H4 (cell line): ENCODE results near the gene CASP8. TPM values are rescaled to one million over a fixed set of nuclear protein-coding genes. Genes with fewer than 3 reads are reported as not detected.

ENCODE experiments used
- DNase-seq: peaks from one replicate; pipeline ENCODE4 v3.0.0-alpha.2; 2015; ENCODE audit warnings: low spot score
- total RNA-seq: library from RNA; depleted of rRNA; stranded (reverse); fragments of >200 nt; shearing (Covaris generic); gene quantifications from 2 replicates; pipeline ENCODE4 v1.2.3, GENCODE V29; 2014

Gene CASP8
- total RNA-seq, 1 experiment from 2014 or later: 27.2 TPM

DNA sequence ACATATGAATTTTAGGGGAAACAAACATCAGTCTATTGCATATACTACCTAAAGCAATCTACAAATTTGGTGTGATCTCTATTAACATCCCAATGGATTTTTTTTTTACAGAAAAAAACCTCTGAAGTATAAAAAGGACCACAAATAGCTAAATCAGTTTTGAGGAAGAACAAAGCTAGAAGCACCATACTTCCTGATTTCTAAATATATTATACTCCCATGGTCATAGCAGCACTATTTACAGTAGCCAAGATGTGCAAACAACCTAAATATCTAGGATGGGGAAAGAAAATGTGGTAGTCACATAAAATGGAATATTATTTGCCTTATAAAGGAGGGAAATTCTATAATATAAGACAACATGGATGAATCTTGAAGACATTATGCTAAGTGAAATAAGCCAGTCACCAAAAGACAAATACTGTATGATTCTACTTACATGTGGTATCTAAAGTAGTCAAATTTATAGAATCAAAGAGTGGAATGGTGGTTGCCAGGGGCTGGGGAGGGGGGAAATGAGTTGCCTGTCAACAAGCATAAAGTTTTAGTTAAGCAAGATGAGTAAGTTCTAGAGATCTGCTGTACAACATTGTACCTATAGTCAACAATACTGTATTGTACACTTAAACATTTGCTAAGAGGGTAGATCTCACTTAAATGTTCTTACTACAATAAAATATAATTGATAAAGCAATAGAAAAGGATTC, 17.6 kb upstream of the CASP8 start:
- no peak for DNase-seq

DNA sequence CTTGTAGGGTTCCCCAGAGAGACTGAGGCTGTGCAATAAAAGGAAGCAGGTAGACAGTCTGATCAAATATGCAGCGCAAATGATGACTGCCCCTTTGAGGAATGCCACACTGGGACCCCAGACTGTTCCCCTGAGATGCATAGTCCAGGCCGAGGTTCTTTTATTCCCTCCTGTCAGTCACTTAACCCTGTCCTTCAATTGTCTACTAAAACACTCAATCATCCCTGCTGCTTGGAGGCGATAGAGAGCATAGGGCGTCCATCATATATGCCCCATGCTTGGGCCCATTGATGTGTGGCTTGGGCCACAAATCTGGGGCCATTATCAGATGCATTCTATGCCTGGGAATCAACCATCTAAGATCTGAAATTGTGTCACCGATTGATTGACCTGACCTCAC, 15.5 kb upstream of the CASP8 start:
- DNase-seq: no peak

DNA sequence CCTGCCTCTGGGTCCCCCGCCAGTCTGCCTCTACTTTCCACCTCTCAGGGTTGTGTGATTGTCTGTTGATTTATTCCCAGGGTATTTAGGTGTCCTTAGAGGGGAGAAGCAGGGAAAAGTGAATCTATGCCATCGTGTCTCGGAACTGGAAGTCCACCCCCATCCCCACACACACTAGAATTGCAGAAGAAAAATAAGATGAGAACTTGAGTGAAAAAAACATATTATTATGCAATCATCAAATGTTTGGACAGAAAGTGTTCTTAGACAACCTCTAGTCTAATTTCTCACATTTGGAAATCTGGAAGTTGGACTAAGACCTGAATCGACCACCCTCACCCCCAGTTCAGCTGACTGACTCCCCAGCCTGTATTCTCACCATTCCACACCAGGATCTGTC, 14.1 kb upstream of the CASP8 start:
- no peak for DNase-seq

DNA sequence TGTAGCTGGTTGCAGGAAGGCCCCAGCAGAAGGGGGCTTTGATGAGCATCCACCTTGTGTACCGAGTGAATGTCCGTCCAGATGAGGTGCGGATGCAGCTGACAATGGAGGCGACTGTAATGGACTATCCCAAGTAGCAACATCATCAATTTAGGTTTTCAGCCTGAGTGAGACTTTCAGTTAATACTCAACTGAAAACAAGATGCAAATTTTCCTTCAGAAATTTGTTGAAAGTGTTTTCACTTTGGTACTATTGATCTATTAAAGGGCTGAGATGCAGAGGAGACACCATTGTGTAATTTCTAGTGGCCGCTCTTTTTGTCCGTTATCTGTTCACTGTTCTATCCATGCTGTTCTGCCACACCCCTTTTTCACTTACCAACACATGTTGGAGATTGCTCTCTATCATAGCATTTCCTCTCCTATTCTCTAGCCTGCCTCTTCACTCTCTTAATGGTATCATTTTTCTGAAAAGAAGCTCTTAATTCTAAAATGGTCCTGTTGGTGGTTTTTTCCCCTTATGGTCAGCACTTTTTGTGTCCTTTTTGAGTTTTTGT, 12.0 kb upstream of the CASP8 start:
- no peak for DNase-seq

DNA sequence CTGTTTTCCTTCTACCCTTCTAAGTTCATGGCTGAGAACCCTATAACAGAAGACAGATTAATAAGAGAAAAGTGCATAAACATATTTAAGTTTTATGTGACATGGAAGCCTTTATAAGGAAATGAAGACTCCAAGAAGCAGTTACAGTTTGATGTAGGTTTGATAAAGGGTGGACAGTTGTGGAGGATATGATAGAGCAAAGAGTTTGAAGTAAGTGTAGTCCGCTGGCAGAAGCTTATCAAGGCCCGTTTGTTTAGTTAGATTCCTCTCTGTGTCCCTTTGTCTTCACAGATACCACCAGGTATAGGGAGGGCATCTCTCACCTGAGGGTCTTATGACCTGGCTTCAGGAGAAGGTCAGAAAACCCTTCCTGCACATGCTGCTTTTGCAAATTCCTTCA, 10.4 kb upstream of the CASP8 start:
- no peak for DNase-seq

DNA sequence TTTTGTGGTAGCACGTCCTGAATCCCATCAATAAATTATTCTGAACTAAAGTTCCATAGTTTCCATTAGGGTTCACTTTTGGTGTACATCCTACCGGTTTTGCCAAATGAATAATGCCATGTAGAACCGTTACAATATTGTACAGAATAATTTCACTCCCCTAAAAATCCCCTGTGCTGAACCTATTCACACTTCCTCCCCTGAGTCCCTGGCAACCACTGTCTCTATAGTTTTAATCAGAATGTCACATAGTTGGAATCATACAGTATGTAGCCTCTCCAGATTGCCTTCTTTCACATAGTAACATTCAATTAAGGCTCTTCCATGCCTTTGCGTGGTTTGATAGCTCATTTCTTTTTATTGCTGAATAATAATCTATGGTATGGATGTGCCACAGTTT, 9.6 kb upstream of the CASP8 start:
- no peak for DNase-seq

DNA sequence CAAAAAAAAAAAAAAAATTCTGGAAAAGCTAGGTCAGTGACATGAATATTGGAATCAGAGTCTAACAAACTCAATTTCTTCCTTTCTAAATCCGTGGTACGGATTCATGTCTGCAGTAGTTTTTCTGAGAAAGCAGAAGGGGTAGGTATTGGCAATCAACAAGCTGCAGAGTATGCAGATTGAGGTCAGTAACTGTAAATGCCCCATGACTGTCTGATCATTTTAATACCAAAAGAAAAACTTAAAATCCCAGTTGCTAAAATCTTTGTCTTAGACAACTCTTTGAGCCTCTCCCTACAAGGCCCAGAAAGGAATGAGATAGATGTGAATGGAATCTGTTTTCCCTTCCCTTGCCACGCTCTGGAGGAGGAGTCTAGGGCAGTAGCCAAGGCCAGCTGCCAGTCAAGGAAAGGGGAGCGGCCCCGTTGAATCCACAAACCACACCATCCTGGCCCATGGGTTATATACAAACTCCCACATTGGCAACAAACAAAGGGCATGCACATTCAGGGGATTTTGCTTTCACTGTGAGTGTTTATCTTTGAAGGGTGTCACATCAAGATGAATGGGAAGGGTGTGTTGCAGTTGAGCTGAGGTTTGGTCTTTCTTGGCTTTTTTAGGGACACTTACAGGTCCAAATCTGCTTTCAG, 6.1 kb upstream of the CASP8 start:
- DNase-seq: peak; percentile 88

DNA sequence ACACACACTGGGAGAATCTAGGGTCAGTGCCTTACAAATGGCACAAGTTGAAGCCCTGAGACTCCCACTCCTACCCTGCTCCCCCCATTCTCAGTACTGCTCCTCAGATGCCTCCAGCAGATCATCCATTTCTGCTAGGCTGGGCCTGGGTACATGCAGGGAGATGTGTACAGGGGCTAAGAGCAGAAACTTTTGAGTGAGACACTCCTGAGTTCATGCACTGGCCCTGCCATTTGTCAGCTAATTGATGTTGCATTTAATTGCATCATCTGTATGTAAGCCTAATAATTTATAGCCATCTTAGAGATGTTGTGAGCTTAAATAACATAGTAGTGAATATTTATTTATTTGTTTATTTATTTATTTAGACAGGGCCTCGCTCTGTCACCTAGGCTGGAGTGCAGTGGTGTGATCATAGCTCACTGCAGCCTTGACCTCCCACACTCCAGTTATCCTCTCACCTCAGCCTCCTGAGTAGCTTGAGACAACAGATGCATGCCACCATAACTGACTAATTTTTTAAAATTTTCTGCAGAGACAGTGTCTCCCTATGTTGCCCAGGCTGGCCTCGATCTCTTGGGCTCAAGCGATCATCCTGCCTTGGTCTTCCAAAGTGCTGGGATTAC, 4.8 kb upstream of the CASP8 start:
- no peak for DNase-seq

DNA sequence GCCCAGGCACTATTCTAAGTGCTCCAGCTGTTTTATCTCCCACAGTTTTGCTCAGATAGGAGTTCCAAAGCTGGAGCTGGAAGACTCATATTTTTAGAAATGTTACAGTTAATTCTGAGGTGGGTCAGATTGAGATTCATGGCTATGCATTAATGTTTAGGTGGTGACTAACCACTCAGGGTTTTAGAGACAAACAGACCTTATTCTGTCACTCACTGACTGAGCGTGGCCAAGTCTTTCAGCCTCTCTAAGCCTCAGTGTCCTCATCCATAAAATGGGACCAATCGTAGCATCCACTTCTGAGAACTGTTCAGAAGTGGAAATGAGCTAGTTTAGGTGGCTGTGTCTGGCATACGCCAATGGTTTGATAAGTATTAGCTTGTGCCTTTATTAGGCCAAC, 4.3 kb upstream of the CASP8 start:
- no peak for DNase-seq

DNA sequence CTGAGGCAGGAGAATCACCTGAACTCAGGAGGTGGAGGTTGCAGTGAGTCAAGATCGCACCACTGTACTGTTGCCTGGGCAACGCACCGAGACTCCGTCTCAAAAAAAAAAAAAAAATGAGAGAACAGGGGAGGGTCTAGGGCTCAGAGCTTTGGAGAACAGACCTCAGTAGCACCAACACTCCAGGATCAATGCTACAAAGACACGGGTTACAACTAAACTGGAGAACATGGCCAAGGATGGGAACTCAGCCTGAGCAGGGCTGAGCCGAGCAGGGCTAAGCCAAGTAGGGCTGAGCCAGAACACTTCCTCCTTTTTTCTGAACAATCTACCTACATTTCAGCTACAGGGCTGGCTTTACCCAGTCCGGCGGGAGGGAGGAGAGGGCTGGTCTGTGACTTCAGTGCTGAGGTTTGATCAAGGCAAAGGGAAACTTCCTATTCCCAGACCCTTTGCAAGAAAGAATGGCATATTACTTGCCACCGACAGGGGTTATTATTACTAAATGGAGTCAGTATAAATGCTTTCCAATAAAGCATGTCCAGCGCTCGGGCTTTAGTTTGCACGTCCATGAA, 2.9 kb upstream of the CASP8 start:
- no peak for DNase-seq

DNA sequence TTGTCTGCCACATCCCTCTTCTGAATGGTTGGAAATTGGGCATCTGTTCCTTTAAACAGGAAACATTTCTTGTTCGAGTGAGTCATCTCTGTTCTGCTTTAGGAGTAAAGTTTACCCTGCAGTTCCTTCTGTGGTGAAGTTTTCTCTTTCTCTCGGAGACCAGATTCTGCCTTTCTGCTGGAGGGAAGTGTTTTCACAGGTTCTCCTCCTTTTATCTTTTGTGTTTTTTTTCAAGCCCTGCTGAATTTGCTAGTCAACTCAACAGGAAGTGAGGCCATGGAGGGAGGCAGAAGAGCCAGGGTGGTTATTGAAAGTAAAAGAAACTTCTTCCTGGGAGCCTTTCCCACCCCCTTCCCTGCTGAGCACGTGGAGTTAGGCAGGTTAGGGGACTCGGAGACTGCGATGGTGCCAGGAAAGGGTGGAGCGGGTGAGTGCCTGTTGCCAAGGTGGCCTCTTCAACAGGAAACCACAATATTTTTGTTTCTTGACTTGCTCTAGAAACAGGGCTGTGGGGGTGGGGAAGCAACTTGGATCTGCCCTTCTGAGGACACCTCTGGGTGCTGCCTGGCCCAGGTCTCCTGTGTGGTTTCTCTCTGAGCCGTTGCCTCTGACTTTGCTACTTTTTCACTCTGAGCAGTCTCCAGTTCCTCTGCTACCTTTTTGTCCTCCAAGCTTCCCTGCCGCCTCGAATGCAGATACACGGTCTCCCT, 2.2 kb upstream of the CASP8 start:
- peak; percentile 95 for DNase-seq

DNA sequence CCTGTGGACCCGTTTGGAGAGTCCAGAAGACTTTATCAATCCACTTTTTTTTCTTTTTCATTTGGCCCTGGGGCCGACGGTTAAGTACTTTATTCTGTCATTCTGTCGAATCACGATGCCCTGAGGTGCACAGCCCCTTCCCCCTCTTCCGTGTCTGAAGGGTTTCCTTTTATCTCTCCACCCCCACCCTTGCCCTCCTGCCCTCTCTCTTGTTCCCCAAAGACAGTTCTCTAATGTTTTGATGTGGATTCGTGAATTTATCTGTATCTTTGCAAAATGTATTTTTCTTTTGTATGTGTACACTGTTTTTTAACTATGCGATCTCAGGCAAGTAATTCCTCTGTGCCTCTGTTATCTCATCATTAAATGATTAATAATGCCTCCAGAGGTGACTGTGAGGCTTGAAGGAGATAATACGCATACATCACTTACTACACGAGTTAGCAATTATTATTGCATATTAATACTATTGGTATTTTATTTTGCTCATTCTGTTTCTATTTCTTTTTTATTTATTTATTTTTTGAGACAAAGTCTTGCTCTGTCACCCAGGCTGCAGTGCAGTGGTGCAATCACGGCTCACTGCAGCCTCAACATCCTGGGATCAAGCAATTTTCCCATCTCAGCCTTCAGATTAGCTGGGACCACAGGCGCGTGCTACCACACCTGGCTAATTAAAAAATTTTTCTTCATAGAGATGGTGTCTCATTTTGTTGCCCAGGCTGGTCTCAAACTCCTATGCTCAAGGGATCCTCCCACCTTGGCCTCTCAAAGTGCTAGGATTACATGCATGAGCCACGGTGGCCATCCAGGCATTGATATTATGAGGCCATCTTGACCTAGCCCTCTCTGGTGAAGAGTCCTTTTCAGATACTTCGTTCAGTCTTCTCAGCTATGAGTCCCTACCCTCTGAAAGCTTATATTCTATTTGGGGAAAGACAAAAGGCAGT, 1.4 kb upstream of the CASP8 start:
- no peak for DNase-seq

DNA sequence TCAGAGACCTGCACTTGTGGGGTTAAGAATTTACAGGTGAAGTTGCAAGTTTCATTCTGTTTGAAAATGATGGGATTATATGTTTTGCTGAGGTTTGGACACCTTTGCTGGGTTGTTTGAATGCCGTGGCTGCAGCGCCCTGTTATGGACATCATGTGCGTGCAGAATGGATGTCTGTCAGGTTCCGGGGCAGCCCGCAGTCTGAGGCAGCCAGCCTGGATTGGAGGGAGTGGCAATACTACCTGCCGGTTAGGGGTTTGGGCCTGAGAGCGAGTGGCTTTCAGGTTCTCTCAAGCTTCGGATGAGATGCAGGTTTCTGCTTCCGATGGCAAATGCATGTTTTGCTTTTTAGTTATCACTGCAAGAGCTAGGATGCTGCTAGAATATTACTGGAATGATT, 1.1 kb downstream of the CASP8 start:
- DNase-seq: no peak

DNA sequence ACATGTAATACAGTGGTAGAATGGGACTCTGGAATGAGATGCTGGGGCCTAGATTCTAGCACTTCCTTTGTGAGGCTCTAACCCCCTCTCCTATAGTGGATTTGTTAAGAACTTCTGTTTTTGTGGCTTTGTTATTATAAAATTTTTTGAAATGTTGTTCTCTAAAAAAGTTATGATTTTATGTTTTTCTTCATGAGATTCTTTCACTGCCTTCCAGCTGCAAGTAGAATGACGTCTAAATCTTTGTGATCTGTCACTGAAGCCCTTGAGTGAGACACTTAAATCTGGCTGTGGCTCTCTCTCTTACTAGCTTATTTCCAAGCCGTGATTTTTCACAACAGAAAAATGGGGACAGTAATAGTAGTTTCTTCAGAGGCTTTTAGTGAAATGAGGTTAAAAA, 1.6 kb downstream of the CASP8 start:
- DNase-seq: no peak

DNA sequence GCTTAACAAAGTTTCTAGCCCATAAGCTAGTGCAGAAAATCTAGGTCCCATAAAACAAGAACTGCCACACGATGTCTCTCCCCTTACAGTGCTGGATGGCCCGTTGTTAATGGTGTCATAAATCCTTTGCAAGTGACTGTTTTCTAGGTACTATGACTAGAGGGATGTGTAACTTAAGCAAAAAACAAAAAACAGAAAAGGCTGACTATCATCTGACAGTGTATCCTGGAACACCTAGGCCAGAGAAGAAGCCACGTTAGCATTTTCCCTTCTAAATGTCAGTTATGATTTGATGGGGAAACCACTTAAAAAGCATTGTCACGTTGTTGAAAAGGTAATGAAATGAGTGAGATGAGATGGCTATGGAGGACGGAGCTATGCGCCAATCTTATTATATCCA, 2.4 kb downstream of the CASP8 start:
- no peak for DNase-seq

DNA sequence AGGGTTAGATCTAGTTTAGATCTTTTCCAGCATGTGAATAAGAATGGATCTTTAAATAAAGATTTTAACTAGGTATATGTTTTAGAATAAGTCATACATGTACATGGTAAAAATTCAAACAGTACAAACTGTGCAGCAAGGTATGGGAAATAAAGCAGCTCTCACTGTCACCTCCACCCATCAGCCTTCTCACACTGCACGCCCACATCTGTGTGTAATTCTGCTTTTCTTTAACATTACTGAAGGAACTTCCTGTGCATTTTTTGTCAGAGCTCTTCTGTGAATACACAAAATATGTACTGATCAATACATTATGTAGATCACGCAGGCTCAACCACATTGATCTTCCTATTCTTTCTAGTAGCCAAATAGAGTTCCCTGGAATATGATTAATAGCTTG, 3.4 kb downstream of the CASP8 start:
- DNase-seq: no peak

DNA sequence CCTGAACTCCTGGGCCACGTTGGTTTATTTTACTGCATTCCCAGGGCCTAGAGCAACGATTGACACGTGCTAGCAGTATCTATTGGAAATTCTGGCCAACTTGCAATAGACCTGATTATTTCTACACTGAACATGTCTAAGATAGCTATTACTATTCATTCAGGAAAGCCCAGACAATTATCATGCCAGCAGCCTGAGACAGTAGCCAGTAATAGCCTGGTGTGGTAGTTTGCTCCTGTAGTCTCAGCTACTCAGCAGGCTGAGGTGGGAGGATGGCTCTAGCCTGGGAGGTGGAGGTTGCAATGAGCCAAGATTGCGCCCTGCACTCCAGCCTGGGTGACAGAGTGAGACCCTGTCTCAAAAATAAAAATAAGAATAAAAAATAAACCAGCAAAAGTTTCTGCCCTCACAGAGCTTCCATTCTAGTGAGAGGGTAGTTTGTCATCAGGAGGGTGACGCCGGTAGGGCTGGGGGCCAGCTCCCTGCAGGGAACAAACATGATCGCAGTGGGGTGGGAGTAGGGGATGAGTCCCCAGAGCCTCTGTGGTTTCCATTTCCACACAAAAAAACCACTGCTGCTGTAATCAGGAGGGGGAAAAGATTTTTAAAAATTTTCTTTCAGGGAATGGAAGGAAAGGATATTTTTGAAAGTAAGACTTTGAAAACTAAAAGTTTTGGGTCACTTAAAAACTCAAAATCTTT, 4.3 kb downstream of the CASP8 start:
- no peak for DNase-seq

DNA sequence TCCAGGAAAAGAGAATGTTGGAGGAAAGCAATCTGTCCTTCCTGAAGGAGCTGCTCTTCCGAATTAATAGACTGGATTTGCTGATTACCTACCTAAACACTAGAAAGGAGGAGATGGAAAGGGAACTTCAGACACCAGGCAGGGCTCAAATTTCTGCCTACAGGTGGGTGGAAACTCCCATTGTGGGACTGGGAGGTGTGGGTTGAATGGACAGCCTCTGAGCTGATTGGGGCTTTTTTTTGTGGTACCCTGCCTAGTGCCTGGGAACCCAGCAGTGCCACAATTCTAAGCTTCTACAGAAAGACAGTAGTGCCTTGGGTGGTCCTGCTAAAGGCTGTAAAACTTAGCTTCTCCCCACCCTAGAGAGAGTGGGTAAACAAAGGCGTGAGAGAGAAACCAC, 6.3 kb downstream of the CASP8 start:
- no peak for DNase-seq

DNA sequence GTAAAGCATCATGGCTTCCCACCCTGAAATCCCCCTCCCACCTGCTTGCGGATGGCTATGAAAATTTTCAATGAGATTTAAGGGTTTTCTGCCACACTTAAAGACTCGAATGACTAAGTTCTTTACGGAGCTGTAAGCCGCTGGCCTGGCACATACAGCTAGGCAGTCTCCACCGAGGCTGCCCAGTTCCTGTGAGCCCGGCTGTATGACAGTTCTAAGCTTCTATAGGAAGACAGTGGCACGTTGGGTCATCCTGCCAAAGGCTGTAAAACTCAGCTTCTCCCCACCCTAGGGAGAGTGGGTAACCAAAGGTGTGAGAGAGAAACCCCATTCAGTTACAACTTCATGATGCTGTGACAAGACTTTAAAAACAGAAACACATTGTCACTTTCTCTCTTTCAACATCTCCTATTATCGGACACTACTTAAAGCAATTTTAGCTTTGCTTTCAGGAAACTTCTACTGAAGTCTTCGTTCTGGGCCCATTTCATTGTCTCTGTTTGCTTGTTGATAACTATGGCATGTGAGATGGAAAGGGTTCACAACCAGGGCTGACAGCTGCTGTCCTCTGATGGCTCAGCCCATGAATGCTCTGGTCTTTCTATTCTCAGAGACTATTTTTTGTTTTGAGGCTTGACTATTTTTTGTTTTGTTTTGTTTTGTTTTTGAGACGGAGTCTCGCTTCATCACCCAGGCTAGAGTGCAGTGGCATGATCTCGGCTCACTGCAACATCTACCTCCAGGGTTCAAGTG, 7.1 kb downstream of the CASP8 start:
- DNase-seq: no peak

DNA sequence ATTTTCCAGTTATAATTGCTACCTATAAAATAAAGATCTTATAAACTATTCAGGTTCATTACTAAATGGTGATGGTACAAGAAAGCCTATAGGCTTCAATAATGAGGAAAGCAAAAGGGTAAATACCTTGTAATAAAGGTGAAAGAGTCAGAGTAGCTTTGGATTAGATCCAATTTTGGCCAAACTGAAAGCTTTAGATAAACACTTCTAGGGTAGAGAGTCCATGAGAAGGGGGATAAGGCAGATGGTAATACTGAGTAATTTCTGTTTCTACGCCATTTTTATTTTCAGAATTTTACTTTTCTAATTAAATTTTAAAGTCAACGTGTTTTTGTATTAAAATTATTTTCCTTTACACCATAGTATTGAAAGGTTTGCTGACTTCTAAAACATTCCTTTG, 9.4 kb downstream of the CASP8 start:
- no peak for DNase-seq
